GM18526 (cell line): ENCODE results near the gene NAXE.

Experiments used
- POLR2A ChIP-seq: IDR thresholded peaks from 3 replicates; pipeline ENCODE4 v1.6.1; 2011; ENCODE audit not compliant: insufficient read length; ENCODE audit errors: extremely low read depth

NAXE gene

GRCh38 chr1:156583821-156584622, 7.6 kb upstream of the NAXE start:
- TF ChIP-seq POLR2A = no peak

- no peak for TF ChIP-seq POLR2A
Observed at GRCh38 chr1:156584813-156585212, 6.8 kb upstream of the NAXE start.

- no peak for TF ChIP-seq POLR2A
Observed at GRCh38 chr1:156586323-156586722, 5.3 kb upstream of the NAXE start.

- TF ChIP-seq POLR2A = no peak
Observed at GRCh38 chr1:156586892-156587477, 4.6 kb upstream of the NAXE start.

- TF ChIP-seq POLR2A = no peak
Observed at GRCh38 chr1:156589546-156589945, 2.0 kb upstream of the NAXE start.

GRCh38 chr1:156590326-156591180, 1.0 kb upstream of the NAXE start:
- TF ChIP-seq POLR2A = no peak

GRCh38 chr1:156591181-156591431, 470 bp upstream of the NAXE start:
- TF ChIP-seq POLR2A = no peak

GRCh38 chr1:156592158-156592909, 758 bp downstream of the NAXE start:
- no peak for TF ChIP-seq POLR2A

- no peak for TF ChIP-seq POLR2A
Observed at GRCh38 chr1:156592910-156593660, 1.5 kb downstream of the NAXE start.

GRCh38 chr1:156593661-156593989, 2.0 kb downstream of the NAXE start:
- no peak for TF ChIP-seq POLR2A

GRCh38 chr1:156594190-156594589, 2.6 kb downstream of the NAXE start:
- no peak for TF ChIP-seq POLR2A

- TF ChIP-seq POLR2A = no peak
Observed at GRCh38 chr1:156595016-156595415, 3.4 kb downstream of the NAXE start.

GRCh38 chr1:156596426-156596825, 4.8 kb downstream of the NAXE start:
- no peak for TF ChIP-seq POLR2A

- TF ChIP-seq POLR2A = no peak
Observed at GRCh38 chr1:156598125-156598524, 6.5 kb downstream of the NAXE start.
